Measurements from ENCODE around the gene ERCC6L2.

DNA sequence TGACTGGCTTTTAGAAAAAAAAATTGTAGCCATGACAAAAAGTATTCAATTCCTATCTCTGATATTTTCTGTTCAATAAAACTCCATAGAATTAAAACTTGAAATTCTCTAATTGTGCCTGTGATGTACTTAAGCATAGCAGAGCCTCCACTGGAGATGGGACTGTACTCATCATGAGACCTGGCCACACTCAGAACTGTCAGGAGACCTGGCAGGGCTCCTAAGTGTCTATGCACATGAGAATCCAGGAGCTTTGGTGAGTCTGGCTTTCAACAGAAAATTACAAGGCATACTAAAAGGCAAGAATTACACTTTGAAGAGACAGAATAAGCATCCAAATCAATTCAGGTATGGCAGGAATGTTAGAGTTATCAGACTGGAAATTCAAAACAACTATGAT is 26.7 kb upstream of the ERCC6L2 start:
- TF ChIP-seq CTCF (IDR thresholded peaks at IDR 0.05) (no peak), POLR2A (IDR thresholded peaks at IDR 0.05) (no peak)

All from Peyer's patch (tissue), 4 donors.